ENCODE measurements around the gene SLC66A3.

- TF ChIP-seq TCF7 (CRISPR knock-in tag; IDR thresholded peaks at IDR 0.05; ENCODE audit: low read depth) (no peak), ESRRA (CRISPR knock-in tag; IDR thresholded peaks at IDR 0.05; ENCODE audit: borderline replicate concordance) (no peak), CTCF (IDR thresholded peaks at IDR 0.05) (no peak), CREB1 (CRISPR knock-in tag; IDR thresholded peaks at IDR 0.05) (no peak), HMGXB4 (CRISPR knock-in tag; IDR thresholded peaks at IDR 0.05) (no peak), ZBTB43 (CRISPR knock-in tag; IDR thresholded peaks at IDR 0.05) (no peak), ZNF219 (CRISPR knock-in tag; IDR thresholded peaks at IDR 0.05; ENCODE audit: borderline replicate concordance) (no peak), E2F5 (CRISPR knock-in tag; IDR thresholded peaks at IDR 0.05) (no peak), PRDM15 (CRISPR knock-in tag; IDR thresholded peaks at IDR 0.05) (no peak), ZNF281 (CRISPR knock-in tag; IDR thresholded peaks at IDR 0.05) (no peak), TP53 (CRISPR knock-in tag; IDR thresholded peaks at IDR 0.05) (no peak), FOXP1 (CRISPR knock-in tag; IDR thresholded peaks at IDR 0.05; ENCODE audit: borderline replicate concordance) (no peak), SP1 (CRISPR knock-in tag; conservative IDR thresholded peaks at IDR 0.05) (no peak)
Observed at GRCh38 chr2:11177871-11178690, 22.8 kb downstream of the SLC66A3 start.
